ENCODE results near the gene POU3F1. TPM values are rescaled to one million over a fixed set of nuclear protein-coding genes. Genes with fewer than 3 reads are reported as not detected.

The POU3F1 gene
- total RNA-seq, 1 donor from 2014 or later, result 6.1 TPM

DNA sequence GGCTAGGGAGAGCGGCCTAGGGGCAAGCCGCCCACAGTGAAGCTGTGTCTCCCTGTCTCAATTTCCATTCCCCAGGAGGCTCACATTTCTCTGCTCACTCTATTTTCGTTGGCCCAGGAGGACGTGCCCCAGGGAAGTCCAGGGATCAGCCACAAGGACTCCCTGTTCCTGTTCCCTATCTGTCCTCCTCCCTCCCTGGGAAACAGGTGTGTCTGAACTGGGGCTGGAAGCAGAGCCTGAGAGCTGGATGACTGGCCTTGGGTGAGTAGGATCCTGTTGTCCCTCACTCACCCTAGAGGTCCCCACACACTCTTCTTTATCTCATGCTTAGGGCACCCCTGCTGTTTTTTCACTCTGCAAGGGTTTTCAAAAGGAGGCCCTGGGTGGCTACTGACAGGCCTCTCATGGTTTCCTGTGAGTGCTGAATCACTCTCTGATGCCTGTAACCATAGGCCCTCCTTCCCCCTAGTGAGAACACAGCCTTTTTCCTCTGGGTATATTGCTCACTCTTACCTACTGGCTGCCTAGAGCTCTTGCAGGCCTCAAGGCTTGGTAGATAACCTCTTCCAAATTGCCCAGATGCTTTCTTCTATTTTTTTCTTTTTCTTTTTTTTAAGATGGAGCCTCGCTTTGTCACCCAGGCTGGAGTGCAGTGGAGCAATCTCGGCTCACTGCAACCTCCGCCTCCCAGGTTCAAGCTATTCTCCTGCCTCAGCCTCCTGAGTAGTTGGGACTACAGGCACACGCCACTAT lies 37.3 kb downstream of the POU3F1 start:
- ChIA-PET POLR2A (no interaction called here), CTCF (interaction anchor here (1.0 kb wide), 1 partner anchor 19 kb away, joined by 4 read pairs; no protein-coding TSS in a partner anchor)
- intact Hi-C loops (cut with micrococcal nuclease), result no loop called here
- Mint-ChIP-seq H3K4me3 (no peak overlapping the region), H3K27me3 (peaks cover 3% of the 10 kb centered on the region), H3K36me3 (ENCODE audit: low read depth) (peaks cover 14% of the 10 kb centered on the region), H3K4me1 (peaks cover 32% of the 10 kb centered on the region), H3K27ac (no peak overlapping the region), H3K9me3 (no peaks in the 10 kb centered on the region)
- ATAC-seq (ENCODE audit: low read depth), result no peak
- TF ChIP-seq, protein P1, sequence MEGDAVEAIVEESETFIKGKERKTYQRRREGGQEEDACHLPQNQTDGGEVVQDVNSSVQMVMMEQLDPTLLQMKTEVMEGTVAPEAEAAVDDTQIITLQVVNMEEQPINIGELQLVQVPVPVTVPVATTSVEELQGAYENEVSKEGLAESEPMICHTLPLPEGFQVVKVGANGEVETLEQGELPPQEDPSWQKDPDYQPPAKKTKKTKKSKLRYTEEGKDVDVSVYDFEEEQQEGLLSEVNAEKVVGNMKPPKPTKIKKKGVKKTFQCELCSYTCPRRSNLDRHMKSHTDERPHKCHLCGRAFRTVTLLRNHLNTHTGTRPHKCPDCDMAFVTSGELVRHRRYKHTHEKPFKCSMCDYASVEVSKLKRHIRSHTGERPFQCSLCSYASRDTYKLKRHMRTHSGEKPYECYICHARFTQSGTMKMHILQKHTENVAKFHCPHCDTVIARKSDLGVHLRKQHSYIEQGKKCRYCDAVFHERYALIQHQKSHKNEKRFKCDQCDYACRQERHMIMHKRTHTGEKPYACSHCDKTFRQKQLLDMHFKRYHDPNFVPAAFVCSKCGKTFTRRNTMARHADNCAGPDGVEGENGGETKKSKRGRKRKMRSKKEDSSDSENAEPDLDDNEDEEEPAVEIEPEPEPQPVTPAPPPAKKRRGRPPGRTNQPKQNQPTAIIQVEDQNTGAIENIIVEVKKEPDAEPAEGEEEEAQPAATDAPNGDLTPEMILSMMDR (IDR thresholded peaks at IDR 0.05), result no peak
- DNase-seq, result no peak

DNA sequence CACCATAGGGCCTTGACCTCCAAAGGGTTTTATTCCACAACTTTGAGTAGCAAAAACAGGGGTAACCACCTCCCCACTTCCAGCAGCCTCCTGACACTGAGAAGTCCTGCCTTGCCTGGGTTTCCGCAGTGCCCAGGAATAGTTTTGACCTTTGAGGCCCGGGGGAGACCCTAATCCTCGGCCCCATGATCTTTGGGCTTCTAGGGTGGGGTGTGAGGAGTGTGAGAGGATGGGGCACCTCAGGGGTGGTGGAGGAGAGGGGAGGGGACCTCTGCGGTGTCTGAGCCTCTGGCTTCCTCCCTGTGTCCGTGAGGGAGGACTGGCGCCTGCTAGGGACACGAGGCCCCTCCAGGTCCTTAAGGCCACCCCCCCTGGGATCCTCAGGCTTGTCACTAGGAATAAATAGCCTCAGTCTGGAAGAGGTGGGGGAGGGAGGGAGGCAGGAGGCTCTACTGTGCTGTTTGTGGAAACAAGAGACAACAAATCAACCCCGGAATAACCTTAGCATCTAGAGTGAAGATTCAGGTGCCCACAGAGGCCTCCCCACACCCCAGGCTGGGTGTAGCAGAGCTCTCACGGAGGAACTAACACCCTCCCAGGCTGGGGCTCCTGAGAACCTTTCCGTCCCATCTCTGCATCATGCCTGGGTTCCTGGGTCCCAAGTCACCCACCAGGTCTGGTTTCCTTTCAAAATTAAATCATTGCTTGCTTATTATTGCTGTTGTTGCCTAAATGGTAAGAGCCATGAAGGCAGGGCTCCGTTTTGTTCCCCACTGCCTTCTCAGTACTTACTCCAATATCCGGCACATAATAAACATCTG lies 40.4 kb downstream of the POU3F1 start:
- Mint-ChIP-seq H3K4me3 (peak overlapping the region; percentile 70), H3K27ac (no peak overlapping the region), H3K4me1 (peaks cover 7% of the 10 kb centered on the region), H3K27me3 (peaks cover 9% of the 10 kb centered on the region), H3K36me3 (ENCODE audit: low read depth) (no peaks in the 10 kb centered on the region), H3K9me3 (no peaks in the 10 kb centered on the region)
- DNase-seq (no peak), ATAC-seq (ENCODE audit: low read depth) (no peak)
- ChIA-PET CTCF (no interaction called here), POLR2A (no interaction called here)
- intact Hi-C loops (cut with micrococcal nuclease), result no loop called here
- TF ChIP-seq, protein P1 (IDR thresholded peaks at IDR 0.05), result no peak

- ATAC-seq (ENCODE audit: low read depth), result peak; percentile 72
- Mint-ChIP-seq H3K27me3 (peaks cover 9% of the 10 kb centered on the region), H3K27ac (no peak within 1 kb of the TSS), H3K4me1 (peaks cover 7% of the 10 kb centered on the region), H3K36me3 (ENCODE audit: low read depth) (no peaks in the 10 kb centered on the region), H3K9me3 (no peaks in the 10 kb centered on the region), H3K4me3 (peak within 1 kb of the TSS; percentile 79)
- TF ChIP-seq, protein P1 (IDR thresholded peaks at IDR 0.05), result no peak
- intact Hi-C loops (cut with micrococcal nuclease), result loop anchor here (2.0 kb wide), 1 partner anchor 15 kb away; the partner anchor contains the start of gene SF3A3
- ChIA-PET CTCF (no interaction called here), POLR2A (no interaction called here)
- peak; percentile 32 for DNase-seq
These were observed 41.2 kb downstream of the POU3F1 start, which contains the start of gene FHL3 for GRCh38 chr1:38005195-38006007. Gene FHL3 (minus strand): TSS chr1:38005514. CDS start chr1:37999412, 6,102 bp downstream.

GRCh38 chr1:38004284-38005108 lies 42.1 kb downstream of the POU3F1 start:
- no peak for DNase-seq
- POLR2A ChIA-PET, result interaction anchor here (0.6 kb wide), 1 partner anchor 14 kb away, joined by 7 read pairs; no protein-coding TSS in a partner anchor
- H3K27ac Mint-ChIP-seq, result no peak overlapping the region

More at GRCh38 chr1:38004284-38005108, 42.1 kb downstream of the POU3F1 start:
- H3K36me3 Mint-ChIP-seq (ENCODE audit: low read depth), result no peaks in the 10 kb centered on the region
- TF ChIP-seq, protein P1 (IDR thresholded peaks at IDR 0.05), result no peak
- peak; percentile 26 for ATAC-seq (ENCODE audit: low read depth)
- no peaks in the 10 kb centered on the region for H3K9me3 Mint-ChIP-seq
- intact Hi-C loops (cut with micrococcal nuclease), result loop anchor here (2.0 kb wide), 1 partner anchor 14 kb away; the partner anchor contains the start of gene SF3A3
- H3K4me1 Mint-ChIP-seq, result peaks cover 8% of the 10 kb centered on the region
- CTCF ChIA-PET, result interaction anchor here (1.1 kb wide), 1 partner anchor 15 kb away, joined by 3 read pairs; no protein-coding TSS in a partner anchor
- peaks cover 9% of the 10 kb centered on the region for H3K27me3 Mint-ChIP-seq
- peak overlapping the region; percentile 79 for H3K4me3 Mint-ChIP-seq
